H1 (cell line): ENCODE results near the gene PALD1.

Experiments
- FOSL1 ChIP-seq: IDR thresholded peaks from 2 replicates; pipeline ENCODE4 v1.6.1; 2011; ENCODE audit warnings: mild to moderate bottlenecking, low read depth, low read length, moderate library complexity; ENCODE audit not compliant: insufficient read depth
- POLR2A ChIP-seq, 2 experiments: IDR thresholded peaks; 1 replicate in 1 of 2; 2 replicates in 1 of 2; pipeline ENCODE4 v1.6.1; 2011; ENCODE audit warnings: low read depth in 2 of 2, low read length in 2 of 2, mild to moderate bottlenecking in 2 of 2; ENCODE audit errors: control extremely low read depth in 1 of 2
- RNF2 ChIP-seq: fragments of 200-900, 300-1000 bp; sonication (generic); IDR thresholded peaks from 2 replicates; pipeline ENCODE4 v1.7.1; 2016; ENCODE audit warnings: borderline replicate concordance, low read depth, mild to moderate bottlenecking, antibody characterized with exemption, low read length; ENCODE audit not compliant: poor library complexity, severe bottlenecking; ENCODE audit errors: missing control alignments
- TAF1 ChIP-seq: IDR thresholded peaks from 2 replicates; pipeline ENCODE4 v1.6.1; 2011; ENCODE audit warnings: mild to moderate bottlenecking, low read depth, low read length
- TF ChIP-seq, protein P1 (sequence below), 3 experiments: IDR thresholded peaks; 1 replicate in 2 of 3; 2 replicates in 1 of 3; pipeline versions ENCODE4 v1.5.1 to v1.6.1; 2011; ENCODE audit warnings: low read length in 3 of 3, mild to moderate bottlenecking in 3 of 3, inconsistent platforms in 2 of 3, low read depth in 1 of 3, moderate library complexity in 1 of 3; ENCODE audit not compliant: insufficient read depth in 1 of 3; ENCODE audit errors: control extremely low read depth in 1 of 3

DNA sequence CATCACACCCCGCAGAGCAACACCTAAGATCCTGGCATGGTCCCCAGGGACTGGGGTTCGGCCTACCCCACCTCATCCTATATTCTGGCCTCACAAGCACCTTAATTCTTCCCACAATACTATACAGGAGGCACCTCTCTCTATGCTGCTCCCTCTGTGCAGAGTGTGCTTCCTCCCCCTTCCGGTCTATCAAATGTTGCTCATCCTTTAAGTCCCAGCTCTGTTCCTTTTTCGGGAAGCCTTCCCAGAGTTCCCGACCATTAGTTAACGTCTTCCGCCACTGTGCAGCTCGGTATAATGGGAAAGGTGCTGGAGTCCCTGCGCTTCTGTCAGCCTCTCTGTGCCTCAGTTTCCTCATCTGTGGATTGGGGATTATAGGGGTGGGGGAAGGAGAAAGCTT lies 21.8 kb downstream of the PALD1 start:
- TF ChIP-seq, protein P1, sequence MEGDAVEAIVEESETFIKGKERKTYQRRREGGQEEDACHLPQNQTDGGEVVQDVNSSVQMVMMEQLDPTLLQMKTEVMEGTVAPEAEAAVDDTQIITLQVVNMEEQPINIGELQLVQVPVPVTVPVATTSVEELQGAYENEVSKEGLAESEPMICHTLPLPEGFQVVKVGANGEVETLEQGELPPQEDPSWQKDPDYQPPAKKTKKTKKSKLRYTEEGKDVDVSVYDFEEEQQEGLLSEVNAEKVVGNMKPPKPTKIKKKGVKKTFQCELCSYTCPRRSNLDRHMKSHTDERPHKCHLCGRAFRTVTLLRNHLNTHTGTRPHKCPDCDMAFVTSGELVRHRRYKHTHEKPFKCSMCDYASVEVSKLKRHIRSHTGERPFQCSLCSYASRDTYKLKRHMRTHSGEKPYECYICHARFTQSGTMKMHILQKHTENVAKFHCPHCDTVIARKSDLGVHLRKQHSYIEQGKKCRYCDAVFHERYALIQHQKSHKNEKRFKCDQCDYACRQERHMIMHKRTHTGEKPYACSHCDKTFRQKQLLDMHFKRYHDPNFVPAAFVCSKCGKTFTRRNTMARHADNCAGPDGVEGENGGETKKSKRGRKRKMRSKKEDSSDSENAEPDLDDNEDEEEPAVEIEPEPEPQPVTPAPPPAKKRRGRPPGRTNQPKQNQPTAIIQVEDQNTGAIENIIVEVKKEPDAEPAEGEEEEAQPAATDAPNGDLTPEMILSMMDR (IDR thresholded peaks at IDR 0.05; ENCODE audit: control extremely low read depth in 1 of 3, insufficient read depth in 1 of 3, low read depth in 1 of 3, low read length in 3 of 3) = no peak
- TF ChIP-seq RNF2 = no peak
- no peak for TF ChIP-seq FOSL1
- TF ChIP-seq TAF1 = no peak
- TF ChIP-seq POLR2A (IDR thresholded peaks at IDR 0.05; ENCODE audit: control extremely low read depth in 1 of 2, low read depth in 2 of 2, low read length in 2 of 2) = no peak
